DOHH2 (cell line): Measurements from ENCODE around the gene FMNL1.

Experiments used
- CTCF ChIP-seq: fragments of 200-600 bp; sonication (generic); IDR thresholded peaks from one replicate; pipeline ENCODE4 v1.5.1; 2014; ENCODE audit warnings: antibody characterized with exemption, mild to moderate bottlenecking, low read depth, low read length; ENCODE audit not compliant: poor library complexity, severe bottlenecking
- EZH2phosphoT487 ChIP-seq: fragments of 200-600 bp; sonication (generic); IDR thresholded peaks from 2 replicates; pipeline ENCODE4 v1.6.1; 2017; ENCODE audit warnings: borderline replicate concordance, mild to moderate bottlenecking, antibody characterized with exemption, low read length, moderate library complexity, mixed read lengths

GRCh38 chr17:45236282-45236606 is 14.6 kb downstream of the FMNL1 start:
- TF ChIP-seq CTCF (no peak), EZH2phosphoT487 (no peak)
